ENCODE results near the gene IFNL4.

The IFNL4 gene

DNA sequence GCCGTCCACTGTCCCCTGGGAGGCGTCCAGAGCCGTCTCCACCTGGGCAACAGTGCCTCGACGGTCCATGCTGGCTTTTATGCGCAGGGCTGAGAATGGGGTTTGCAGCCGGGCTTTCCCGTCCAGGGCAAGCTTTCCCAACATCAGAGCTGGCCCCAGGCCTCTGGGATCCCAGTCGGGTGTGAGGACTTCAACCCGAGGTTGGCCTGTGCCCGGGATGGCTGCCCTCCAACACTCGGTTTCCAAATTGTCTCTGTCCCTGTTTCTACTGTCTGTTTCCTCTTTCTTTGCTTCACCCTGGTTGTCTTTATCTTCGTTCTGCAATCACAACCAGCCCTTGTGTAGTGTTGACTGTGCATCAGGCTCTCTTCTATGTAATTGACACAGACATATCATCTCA lies at the start of gene IFNL4:
Gene IFNL4, minus strand, starts transcription at position 51 of the 400 bp plus-strand sequence.
- TF ChIP-seq, protein P1, sequence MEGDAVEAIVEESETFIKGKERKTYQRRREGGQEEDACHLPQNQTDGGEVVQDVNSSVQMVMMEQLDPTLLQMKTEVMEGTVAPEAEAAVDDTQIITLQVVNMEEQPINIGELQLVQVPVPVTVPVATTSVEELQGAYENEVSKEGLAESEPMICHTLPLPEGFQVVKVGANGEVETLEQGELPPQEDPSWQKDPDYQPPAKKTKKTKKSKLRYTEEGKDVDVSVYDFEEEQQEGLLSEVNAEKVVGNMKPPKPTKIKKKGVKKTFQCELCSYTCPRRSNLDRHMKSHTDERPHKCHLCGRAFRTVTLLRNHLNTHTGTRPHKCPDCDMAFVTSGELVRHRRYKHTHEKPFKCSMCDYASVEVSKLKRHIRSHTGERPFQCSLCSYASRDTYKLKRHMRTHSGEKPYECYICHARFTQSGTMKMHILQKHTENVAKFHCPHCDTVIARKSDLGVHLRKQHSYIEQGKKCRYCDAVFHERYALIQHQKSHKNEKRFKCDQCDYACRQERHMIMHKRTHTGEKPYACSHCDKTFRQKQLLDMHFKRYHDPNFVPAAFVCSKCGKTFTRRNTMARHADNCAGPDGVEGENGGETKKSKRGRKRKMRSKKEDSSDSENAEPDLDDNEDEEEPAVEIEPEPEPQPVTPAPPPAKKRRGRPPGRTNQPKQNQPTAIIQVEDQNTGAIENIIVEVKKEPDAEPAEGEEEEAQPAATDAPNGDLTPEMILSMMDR (IDR thresholded peaks at IDR 0.05; ENCODE audit: low read length, missing control alignments), result no peak
- H3K4me3 ChIP-seq (replicated peaks; ENCODE audit: low read depth, low read length), result no peak within 1 kb of the TSS

DNA sequence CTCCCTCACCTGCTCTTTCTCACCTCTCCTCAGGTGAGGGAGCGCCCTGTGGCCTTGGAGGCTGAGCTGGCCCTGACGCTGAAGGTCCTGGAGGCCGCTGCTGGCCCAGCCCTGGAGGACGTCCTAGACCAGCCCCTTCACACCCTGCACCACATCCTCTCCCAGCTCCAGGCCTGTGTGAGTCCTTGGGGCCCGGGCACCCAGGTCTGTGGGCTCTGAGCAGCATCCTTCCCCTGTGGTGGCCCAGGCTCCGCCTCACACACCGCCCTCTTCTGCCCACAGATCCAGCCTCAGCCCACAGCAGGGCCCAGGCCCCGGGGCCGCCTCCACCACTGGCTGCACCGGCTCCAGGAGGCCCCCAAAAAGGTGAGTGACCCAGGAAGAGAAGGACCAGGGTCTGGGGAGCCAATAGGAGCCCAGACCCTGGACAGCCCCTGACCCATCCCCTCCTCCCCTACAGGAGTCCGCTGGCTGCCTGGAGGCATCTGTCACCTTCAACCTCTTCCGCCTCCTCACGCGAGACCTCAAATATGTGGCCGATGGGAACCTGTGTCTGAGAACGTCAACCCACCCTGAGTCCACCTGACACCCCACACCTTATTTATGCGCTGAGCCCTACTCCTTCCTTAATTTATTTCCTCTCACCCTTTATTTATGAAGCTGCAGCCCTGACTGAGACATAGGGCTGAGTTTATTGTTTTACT lies 49.4 kb upstream of the IFNL4 start:
- DNase-seq (ENCODE audit: low read depth), result no peak
- no peak overlapping the region for H3K4me3 ChIP-seq (replicated peaks; ENCODE audit: low read depth, low read length)
- TF ChIP-seq, protein P1 (IDR thresholded peaks at IDR 0.05; ENCODE audit: low read length, missing control alignments), result no peak

More for the DNA sequence above, at the start of gene IFNL4:
- no peak for DNase-seq (ENCODE audit: low read depth)

DNA sequence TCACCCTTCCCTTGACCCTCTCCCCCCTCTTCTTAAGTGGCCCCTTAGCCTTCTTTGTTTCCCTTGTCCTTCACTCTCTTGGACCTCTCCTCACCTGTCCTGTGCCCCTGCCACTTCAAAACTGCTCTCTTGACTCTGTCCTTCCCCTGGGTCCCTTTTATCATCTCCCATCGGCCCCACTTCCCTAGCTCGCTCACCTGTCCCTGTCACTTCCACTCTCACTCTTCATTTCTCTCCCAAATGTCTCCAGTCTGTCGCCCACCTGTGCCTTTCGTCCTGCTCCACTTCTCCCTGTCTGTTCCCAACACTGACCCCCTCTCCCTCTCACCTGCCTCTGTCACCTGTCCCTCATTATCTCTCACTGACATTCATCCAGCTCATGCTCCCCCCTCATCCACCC lies 48.2 kb upstream of the IFNL4 start:
- no peak overlapping the region for H3K4me3 ChIP-seq (replicated peaks; ENCODE audit: low read depth, low read length)
- no peak for DNase-seq (ENCODE audit: low read depth)
- TF ChIP-seq, protein P1 (IDR thresholded peaks at IDR 0.05; ENCODE audit: low read length, missing control alignments), result no peak

DNA sequence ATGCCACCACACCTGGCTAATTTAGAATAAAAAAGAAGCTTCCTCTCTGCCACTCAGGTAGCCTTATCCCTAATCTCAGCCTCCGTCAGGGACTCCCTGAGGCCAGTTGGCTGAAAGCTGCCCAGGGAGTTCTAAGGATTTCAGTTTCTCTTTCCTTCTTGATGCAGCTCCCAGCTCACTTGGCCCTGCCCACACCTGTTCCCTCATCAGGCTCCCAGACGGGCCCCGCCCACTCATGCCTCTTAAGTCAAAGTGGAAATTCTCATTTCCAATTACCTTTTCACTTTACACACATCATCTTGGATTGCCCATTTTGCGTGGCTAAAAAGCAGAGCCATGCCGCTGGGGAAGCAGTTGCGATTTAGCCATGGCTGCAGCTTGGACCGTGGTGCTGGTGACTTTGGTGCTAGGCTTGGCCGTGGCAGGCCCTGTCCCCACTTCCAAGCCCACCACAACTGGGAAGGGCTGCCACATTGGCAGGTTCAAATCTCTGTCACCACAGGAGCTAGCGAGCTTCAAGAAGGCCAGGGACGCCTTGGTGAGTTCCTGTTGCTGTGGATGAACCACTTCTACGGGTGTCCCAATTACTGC lies 47.5 kb upstream of the IFNL4 start, which contains the start of gene IFNL1:
Gene IFNL1, plus strand, starts transcription at position 353 of the 591 bp plus-strand sequence. Its CDS starts 15 bp downstream, at position 368.
- H3K4me3 ChIP-seq (replicated peaks; ENCODE audit: low read depth, low read length), result no peak within 1 kb of the TSS
- DNase-seq (ENCODE audit: low read depth), result no peak
- TF ChIP-seq, protein P1 (IDR thresholded peaks at IDR 0.05; ENCODE audit: low read length, missing control alignments), result no peak

DNA sequence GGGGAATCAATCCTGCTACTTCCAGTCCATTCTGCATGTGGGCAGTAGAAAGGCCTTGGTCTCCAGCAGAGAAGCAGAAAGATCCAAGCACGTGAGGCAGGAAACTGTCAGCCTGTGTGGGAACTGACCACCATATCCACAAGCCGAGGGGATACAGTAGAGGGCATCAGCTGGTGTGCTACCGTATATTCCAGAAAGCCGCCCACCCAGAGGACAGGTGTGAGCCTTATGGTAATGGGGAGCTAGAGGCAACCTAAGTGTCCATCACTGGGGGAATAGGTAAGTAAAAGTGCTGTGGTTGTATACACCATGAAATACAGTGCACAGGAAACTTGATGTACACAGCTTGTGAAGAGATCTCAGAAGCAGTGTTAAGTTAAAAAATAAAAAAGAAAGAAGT lies 44.7 kb upstream of the IFNL4 start:
- TF ChIP-seq, protein P1 (IDR thresholded peaks at IDR 0.05; ENCODE audit: low read length, missing control alignments), result no peak
- H3K4me3 ChIP-seq (replicated peaks; ENCODE audit: low read depth, low read length), result no peak overlapping the region
- DNase-seq (ENCODE audit: low read depth), result no peak

DNA sequence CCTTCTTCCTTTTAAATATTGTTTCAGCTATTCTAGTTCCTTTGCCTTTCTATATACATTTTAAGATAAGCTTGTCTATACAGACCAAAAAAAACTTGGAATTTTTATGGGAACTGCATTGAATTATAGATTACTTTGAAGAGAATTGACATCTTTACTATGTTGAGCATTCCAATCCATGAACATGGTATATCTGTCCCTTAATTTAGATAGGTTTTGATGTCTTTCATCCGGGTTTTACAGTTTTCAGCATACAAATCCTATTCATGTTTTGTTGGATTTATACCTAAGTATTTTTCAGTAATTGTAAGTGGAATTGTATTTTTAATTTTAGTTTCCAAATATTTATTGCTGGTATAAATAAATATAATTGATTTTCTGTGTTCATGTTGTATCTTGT lies 35.4 kb upstream of the IFNL4 start:
- no peak for DNase-seq (ENCODE audit: low read depth)
- TF ChIP-seq, protein P1 (IDR thresholded peaks at IDR 0.05; ENCODE audit: low read length, missing control alignments), result no peak
- no peak overlapping the region for H3K4me3 ChIP-seq (replicated peaks; ENCODE audit: low read depth, low read length)

Data from fibroblast of pulmonary artery (primary cell).